Measurements from ENCODE around the gene GDF15.
"Not testable (repeated sequence)": the region's sequence is repeated elsewhere in the genome, so short reads cannot be mapped to it uniquely, and the experiment has no call there.

GDF15 gene

GRCh38 chr19:18392417-18392816, 6.5 kb downstream of the GDF15 start:
- no peak for DNase-seq (ENCODE audit: low read depth)

DNA sequence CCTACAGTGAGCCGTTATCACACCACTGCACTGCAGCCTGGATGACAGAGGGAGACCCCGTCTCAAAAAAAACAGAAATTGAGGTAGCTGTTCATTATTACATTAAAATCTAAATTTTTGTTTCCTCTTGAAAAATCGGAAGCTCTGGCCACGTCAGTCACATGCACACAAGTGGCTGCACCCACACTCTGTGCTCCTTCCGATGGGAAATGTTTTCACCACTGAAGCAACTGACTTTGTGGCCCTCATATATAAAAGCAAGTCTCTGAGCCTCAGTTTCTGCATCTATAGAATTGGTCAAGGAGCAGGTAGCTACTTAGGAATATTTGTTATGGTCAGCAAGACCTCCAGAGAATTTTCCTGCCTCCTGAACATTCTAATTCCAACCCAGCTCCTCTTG, 7.0 kb downstream of the GDF15 start:
- DNase-seq (ENCODE audit: low read depth), result no peak

GRCh38 chr19:18393836-18394235, 7.9 kb downstream of the GDF15 start:
- DNase-seq (ENCODE audit: low read depth), result no peak

GRCh38 chr19:18396471-18397241, 10.7 kb downstream of the GDF15 start:
- DNase-seq (ENCODE audit: low read depth), result no peak

GRCh38 chr19:18397242-18398202, 11.6 kb downstream of the GDF15 start, which contains the start of gene LRRC25:
TSS of gene LRRC25 (minus strand) at chr19:18397622. CDS start at chr19:18396963, 659 bp downstream.
- DNase-seq (ENCODE audit: low read depth), result no peak

DNA sequence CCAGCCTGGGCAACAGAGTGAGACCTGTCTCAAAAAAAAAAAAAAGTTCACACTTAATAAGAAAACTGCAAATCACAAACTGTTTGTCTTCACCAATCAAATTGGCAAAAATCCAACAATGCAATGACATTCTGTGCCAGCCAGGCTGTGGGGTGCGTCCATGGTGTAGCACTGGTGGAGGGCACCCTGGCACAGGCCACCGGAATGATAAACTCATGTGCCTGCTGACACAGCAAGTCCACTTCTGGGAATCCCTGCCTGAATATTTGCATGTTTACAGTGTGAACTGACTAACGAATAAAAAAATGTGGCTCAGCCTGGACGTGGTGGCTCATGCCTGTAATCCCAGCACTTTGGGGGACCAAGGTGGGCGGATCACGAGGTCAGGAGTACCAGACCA, 13.1 kb downstream of the GDF15 start:
- DNase-seq (ENCODE audit: low read depth), result no peak

DNA sequence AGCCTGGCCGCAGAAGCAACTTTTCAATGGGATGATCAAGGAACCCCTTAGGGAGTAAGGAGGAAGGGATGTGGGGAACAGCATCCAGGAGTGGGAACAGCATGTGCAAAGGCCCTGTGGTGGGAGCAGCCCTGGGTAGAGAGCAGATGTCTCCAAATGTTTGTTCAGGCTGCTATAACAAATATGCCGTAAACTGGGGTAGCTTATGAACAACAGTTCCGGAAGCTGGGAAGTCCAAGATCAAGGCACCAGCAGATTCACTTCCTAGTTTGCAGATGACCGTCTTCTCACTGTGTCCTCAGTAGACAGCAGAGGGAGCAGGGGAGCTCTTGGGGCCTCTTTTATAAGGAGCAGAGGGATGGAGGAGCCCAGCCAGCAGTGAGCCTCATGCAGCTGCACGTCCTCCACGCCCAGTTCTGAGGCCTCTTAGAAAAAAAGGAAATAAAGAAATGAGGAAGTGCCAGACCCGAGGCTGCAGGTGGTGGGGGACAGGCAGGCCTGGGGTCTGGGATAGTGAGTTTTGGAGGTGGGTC, 15.7 kb downstream of the GDF15 start:
- DNase-seq (ENCODE audit: low read depth), result no peak

- DNase-seq (ENCODE audit: low read depth), result not testable (repeated sequence)
Observed at GRCh38 chr19:18402455-18403248, 16.7 kb downstream of the GDF15 start.

- not testable (repeated sequence) for DNase-seq (ENCODE audit: low read depth)
Observed at GRCh38 chr19:18405754-18406153, 19.8 kb downstream of the GDF15 start.

DNA sequence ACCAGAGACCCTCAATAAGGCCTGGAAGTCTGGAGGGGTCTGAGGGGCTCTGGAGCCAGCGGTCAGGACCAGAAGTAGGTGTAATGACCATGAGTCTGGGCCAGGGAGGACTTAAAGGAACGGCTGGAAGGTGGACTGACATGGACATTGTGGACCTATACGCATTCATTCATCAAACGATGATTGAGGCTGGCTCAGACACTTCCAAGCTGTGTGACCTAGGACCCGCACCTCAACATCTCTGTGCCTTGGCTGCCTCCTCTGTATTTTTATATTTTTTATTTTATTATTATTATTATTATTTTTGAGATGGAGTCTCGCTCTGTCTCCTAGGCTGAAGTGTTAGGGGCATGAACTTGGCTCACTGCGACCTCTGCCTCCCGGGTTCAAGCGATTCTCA, 20.8 kb downstream of the GDF15 start:
- no peak for DNase-seq (ENCODE audit: low read depth)

- no peak for DNase-seq (ENCODE audit: low read depth)
Observed at GRCh38 chr19:18408053-18408476, 22.1 kb downstream of the GDF15 start.

DNA sequence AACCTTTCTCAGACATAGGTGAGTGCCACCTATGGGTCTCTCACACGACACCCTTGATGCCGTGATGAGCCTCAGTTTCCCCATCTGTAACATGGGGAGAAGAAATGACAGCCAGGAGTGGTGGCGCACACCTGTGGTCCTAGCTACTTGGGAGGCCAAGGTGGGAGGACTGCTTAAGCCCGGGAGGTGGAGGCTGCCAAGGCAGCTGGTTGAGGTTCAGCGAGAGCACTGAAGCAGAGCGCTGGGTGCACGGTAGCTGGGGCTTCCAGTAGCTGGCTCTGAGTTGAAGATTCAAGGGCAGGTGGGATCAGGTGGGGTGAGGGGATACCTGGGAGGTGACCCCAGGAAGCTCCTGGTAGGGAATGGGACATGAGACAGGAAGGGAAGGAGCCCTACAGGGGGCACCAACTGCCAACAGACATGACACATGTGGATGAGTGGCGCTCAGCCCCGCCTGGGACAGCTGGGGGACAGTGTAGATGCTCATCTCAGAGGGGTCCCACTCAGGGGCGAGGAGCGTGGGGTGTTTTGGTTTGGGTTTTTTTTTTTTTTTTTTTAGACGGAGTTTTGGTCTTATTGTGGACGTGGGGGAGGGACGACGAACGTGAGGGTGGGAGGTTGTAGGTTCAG, 26.8 kb downstream of the GDF15 start:
- DNase-seq (ENCODE audit: low read depth), result no peak

- DNase-seq (ENCODE audit: low read depth), result no peak
Observed at GRCh38 chr19:18414504-18415177, 28.7 kb downstream of the GDF15 start.

DNA sequence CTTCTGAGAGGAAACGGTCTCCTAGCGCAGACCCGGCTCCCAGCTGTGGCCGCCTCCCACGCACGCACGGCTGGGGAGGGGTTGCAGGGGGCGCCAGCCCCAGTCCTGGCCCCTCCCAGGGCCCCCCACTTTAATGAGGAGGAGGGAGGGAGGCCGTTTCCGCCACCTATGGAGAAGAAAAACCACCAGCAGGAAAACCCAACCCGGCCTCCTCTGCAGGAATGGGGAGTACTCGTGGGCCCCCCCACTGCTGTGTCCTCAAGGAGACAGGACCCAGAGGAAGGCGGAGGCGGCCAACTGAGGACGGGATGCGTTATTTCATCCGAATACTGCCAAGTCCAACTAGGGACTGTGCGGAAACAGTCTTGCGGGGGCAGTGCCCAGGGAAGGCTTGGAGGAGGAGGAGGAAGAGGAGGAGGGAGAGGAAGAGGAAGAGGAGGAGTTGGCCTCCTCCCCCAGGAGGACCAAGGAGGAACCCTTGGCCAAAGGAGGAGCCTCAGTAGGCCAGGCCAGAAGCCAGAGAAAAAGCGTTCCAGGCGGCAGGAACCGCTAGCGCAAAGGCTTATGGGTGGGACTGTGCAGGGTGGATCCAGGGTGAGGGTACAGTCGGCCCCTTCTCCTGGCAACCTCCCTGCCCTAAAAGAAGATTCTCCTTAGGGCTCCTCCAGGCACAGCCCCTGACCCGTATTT, 29.4 kb downstream of the GDF15 start:
- DNase-seq (ENCODE audit: low read depth), result peak; percentile 78

- DNase-seq (ENCODE audit: low read depth), result peak; percentile 80
Observed at GRCh38 chr19:18416778-18417249, 30.9 kb downstream of the GDF15 start.

- peak; percentile 69 for DNase-seq (ENCODE audit: low read depth)
Observed at GRCh38 chr19:18417250-18418028, 31.5 kb downstream of the GDF15 start.

DNA sequence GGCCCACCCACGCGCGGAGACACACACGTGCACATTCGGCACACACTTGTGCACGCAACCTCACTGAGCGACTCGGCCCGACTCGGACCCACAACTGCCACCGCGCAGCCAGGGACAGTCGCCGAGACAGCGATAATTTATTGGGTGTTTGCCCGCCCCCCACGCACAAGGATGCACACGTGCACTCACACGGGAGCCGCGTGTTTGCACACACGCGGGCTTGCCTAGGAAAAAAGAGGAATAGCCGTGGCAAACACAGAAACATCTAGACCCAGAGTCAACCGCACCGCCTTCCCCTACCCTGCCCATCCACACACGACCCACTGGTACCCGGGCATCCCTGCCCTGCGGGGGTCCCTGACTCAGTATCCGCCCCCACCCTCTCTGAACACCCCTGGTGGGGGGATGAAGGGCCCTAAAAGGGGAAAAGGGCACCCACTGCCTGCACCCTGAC, 32.1 kb downstream of the GDF15 start:
- DNase-seq (ENCODE audit: low read depth), result no peak

GRCh38 chr19:18418483-18419194, 32.7 kb downstream of the GDF15 start:
- DNase-seq (ENCODE audit: low read depth), result no peak
